ENCODE data around the gene GRIA4.

GRIA4 gene

DNA sequence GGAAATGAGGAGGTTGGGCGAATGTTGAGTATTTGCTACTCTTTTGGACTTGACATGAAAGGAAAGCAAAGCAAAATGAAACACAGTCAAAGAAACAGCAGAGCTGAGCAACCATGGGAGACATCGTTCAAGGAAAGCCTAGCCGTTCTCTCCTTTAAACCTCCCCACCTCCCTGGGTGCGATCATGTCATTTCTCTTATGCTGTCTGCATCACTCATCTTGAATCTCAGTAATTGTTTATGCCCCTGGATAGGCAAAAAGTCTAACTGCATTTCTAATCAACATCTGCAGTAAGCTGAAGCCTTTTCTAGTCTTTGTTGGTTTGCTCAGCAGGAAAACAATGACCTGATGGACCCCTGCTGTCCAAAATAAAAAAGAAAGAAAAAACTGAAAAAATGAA is 305.1 kb downstream of the GRIA4 start:
- Mint-ChIP-seq H3K4me1 (no peaks in the 10 kb centered on the region), H3K36me3 (no peaks in the 10 kb centered on the region), H3K4me3 (no peak overlapping the region), H3K27ac (no peak overlapping the region), H3K27me3 (no peaks in the 10 kb centered on the region), H3K9me3 (no peaks in the 10 kb centered on the region)
- ATAC-seq = no peak

DNA sequence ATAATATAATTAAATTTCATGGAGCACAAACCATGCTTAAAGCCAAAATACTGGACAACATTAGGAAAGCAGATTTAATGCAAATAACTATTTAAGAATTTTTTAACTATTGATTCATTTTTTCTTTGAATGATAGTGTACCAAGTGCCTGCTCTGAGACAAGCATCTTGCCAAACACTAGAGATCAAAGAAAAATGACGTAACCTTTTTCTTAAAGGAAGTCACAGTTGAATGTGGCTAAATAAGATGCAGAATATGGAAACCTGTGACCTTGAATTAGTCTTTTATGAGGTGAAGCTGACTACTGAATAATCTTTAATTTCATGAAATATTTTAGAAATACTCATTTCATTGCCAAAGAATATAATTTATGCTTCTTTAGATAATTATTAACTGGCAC is 308.2 kb downstream of the GRIA4 start:
- ATAC-seq = no peak
- Mint-ChIP-seq H3K36me3 (no peaks in the 10 kb centered on the region), H3K27ac (no peak overlapping the region), H3K9me3 (no peaks in the 10 kb centered on the region), H3K4me3 (no peak overlapping the region), H3K4me1 (no peaks in the 10 kb centered on the region), H3K27me3 (no peaks in the 10 kb centered on the region)

DNA sequence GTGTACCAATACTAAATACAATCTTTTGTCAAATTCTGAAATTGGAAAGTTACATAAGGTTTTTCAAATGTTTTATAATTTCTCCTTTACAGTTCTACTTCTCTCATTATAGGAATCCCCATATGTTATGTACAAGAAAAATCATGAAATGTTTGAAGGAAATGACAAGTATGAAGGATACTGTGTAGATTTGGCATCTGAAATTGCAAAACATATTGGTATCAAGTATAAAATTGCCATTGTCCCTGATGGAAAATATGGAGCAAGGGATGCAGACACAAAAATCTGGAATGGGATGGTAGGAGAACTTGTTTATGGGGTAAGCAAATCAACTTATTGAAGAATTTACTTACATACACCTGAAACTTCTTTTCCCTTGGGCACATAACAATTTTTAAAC is 308.7 kb downstream of the GRIA4 start:
- Mint-ChIP-seq H3K9me3 (no peaks in the 10 kb centered on the region), H3K4me3 (no peak overlapping the region), H3K4me1 (no peaks in the 10 kb centered on the region), H3K36me3 (no peaks in the 10 kb centered on the region), H3K27ac (no peak overlapping the region), H3K27me3 (no peaks in the 10 kb centered on the region)
- ATAC-seq = no peak

DNA sequence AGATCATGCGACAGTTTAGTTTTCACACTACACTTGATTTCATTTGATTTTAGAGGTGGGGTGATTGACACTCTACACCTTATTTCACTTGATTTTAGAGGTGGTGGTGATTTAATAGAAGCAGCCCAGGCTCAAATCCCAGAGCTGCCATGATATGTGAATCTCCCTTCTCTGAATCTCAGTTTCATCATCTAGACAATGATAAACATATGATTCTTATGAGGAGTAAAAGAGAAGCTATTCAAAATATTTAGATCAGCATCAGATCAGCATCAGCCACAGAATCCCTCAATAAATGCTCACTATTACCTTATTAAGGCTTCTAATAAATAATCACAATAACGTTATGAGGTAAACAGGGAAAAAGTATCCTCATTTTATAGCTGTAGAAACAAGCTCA is 313.4 kb downstream of the GRIA4 start:
- no peaks in the 10 kb centered on the region for H3K36me3 Mint-ChIP-seq
- H3K4me1 Mint-ChIP-seq = no peaks in the 10 kb centered on the region
- no peaks in the 10 kb centered on the region for H3K9me3 Mint-ChIP-seq
- no peak for ATAC-seq
- no peaks in the 10 kb centered on the region for H3K27me3 Mint-ChIP-seq
- H3K27ac Mint-ChIP-seq = no peak overlapping the region
- no peak overlapping the region for H3K4me3 Mint-ChIP-seq

DNA sequence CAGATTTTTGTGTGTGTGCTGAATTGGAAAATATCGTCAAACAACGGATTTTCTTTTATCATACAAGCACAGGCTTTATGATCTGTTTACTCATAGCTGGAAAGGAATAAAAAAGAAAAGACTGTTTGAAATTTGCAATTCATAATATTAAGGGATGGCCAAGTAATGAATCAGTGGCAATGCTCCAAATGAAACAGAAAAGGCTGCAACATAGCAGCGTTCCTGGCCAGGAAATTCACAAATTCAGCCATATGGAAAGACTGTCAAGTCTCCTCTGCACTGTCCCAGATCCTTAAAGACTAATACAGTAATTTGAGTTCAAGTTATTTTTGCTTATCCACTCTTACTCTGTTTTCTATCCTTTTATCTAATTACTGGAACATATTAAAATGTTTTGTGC is 313.9 kb downstream of the GRIA4 start:
- ATAC-seq = no peak
- H3K27me3 Mint-ChIP-seq = no peaks in the 10 kb centered on the region
- H3K27ac Mint-ChIP-seq = no peak overlapping the region

DNA sequence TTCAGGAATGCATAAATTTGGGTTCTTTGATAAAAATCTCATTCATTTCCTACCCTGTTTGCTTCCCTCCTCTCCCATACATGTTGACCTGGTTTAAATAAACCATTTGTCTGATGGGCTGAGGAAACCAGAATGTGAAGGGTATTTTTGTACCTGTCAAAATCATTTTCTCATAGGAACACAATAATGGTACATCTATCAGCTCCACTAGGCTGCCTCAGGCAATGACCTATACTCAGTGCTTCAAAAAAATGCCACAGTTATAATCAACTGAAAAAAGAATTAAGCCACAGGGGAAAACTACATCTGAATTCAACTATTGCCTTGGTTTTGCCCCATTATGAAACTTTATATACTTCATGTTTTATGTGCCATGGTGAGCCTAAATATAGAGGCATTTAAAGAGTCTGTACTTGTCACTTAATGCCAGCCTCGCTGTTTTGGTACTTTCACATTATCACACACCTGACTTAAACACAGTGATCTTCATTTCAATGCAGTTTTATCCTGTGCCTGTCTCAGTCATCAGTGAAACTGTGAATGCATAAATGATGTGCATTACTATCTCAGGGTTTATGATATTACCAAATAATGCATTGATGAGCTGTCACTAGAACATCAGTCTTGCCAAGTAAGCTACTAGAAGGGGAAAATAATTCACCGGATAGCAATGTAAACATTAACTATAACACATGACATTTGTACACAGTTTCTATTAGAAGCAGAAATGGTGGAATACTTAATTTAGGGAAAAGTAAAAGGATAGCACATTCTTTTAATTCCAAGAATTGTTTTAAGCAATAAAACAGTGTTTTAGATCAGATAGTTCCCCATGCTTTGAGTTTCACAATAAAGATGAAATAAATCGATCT is 319.4 kb downstream of the GRIA4 start:
- Mint-ChIP-seq H3K27me3 (no peaks in the 10 kb centered on the region), H3K4me1 (no peaks in the 10 kb centered on the region), H3K9me3 (no peaks in the 10 kb centered on the region), H3K27ac (no peak overlapping the region), H3K4me3 (no peak overlapping the region), H3K36me3 (no peaks in the 10 kb centered on the region)
- no peak for ATAC-seq

More for the DNA sequence above, 313.9 kb downstream of the GRIA4 start:
- Mint-ChIP-seq H3K9me3 (no peaks in the 10 kb centered on the region), H3K36me3 (no peaks in the 10 kb centered on the region), H3K4me3 (no peak overlapping the region), H3K4me1 (no peaks in the 10 kb centered on the region)

DNA sequence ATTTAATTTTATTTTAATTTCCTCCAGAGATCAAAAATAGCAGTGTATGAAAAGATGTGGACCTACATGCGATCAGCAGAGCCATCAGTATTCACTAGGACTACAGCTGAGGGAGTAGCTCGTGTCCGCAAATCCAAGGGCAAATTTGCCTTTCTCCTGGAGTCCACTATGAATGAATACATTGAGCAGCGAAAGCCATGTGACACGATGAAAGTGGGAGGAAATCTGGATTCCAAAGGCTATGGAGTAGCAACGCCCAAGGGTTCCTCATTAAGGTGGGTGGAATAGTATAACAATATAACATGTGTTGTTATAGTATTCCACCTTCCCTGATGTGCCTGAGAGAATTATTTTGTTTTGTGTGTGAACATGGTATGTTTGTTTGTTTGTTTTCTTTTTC is 323.8 kb downstream of the GRIA4 start:
- Mint-ChIP-seq H3K4me1 (no peaks in the 10 kb centered on the region), H3K36me3 (no peaks in the 10 kb centered on the region), H3K9me3 (no peaks in the 10 kb centered on the region), H3K4me3 (no peak overlapping the region), H3K27me3 (no peaks in the 10 kb centered on the region), H3K27ac (no peak overlapping the region)
- no peak for ATAC-seq

DNA sequence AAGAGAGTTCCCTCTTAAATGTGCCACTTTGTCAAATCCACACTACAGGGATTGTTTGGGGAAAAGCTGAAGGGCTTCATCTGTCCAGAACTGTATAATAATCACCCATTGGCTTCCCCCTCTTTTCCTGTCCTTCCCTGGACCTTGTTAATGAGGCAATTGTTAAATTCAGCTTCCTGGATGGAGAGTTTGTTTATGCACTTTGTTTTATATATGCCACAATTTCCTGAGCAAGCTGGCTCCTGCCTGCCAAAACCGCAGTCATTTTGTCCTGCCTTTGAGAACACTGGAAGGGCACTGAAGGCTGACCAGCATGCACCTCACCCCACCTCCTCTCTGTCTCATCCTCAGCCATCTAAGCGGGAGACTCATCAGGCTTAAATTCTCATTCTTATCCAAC is 325.9 kb downstream of the GRIA4 start:
- Mint-ChIP-seq H3K4me1 (no peaks in the 10 kb centered on the region), H3K9me3 (no peaks in the 10 kb centered on the region), H3K4me3 (no peak overlapping the region), H3K36me3 (no peaks in the 10 kb centered on the region), H3K27me3 (no peaks in the 10 kb centered on the region), H3K27ac (no peak overlapping the region)
- no peak for ATAC-seq

DNA sequence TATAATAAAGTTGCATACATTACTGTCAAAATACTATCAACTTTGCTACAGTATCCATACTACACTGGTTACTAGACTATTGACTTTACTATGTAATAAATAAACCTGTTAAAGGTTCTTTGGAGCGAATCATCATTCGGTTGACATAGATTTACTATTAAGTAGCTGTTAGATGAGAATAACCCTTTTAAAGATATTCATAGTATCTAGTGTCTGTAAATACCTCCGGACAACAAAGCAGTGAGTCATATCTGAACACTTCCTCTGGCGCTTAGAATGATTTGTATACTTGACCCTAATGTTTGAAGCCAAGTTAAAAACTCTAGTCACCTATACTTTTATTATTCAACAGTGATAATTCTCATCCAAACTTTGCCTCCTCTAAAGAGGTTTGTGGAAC is 327.5 kb downstream of the GRIA4 start:
- no peak overlapping the region for H3K27ac Mint-ChIP-seq
- no peaks in the 10 kb centered on the region for H3K36me3 Mint-ChIP-seq
- no peak overlapping the region for H3K4me3 Mint-ChIP-seq
- no peaks in the 10 kb centered on the region for H3K9me3 Mint-ChIP-seq
- no peak for ATAC-seq
- H3K4me1 Mint-ChIP-seq = no peaks in the 10 kb centered on the region
- H3K27me3 Mint-ChIP-seq = no peaks in the 10 kb centered on the region

DNA sequence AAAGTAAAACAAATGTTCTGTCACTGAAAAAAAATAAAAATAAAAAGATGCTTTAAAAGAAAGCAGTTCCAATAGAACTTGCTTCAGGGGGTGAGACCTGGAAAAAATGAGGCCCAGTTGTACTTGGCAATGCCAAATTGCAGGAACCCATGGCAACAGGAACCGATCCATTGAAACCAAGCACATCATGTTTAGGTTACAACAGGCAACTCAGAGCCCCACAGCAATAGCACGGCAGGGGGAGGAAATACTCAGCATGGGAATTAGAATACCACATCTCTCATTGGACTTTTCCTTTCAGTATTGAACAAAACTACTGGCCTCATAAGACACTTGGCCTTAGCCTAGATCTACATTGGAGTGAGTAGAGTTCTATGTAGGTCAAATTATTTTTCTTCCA is 327.9 kb downstream of the GRIA4 start:
- Mint-ChIP-seq H3K27me3 (no peaks in the 10 kb centered on the region), H3K36me3 (no peaks in the 10 kb centered on the region), H3K4me1 (no peaks in the 10 kb centered on the region), H3K4me3 (no peak overlapping the region), H3K27ac (no peak overlapping the region), H3K9me3 (no peaks in the 10 kb centered on the region)
- ATAC-seq = no peak

DNA sequence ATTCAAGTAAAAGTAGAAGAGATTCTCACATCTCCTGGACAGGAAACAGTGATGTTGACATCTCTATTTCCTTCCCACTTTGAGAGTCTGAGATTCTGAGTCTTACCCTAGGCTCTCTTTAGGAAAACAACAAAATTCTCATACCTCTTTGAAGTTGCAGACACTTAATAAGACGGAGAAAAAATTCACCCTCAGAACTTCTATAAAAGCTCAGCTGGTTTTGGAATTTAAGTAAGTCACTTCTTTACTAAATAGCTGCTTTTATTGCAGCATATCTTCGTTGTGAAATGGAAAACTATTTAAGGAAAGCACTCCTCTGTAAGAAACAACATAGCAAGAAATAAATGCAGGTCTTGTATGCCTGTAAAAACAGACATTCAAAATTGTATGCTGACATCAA is 333.0 kb downstream of the GRIA4 start:
- Mint-ChIP-seq H3K4me1 (no peaks in the 10 kb centered on the region), H3K36me3 (no peaks in the 10 kb centered on the region), H3K9me3 (no peaks in the 10 kb centered on the region), H3K27ac (no peak overlapping the region), H3K27me3 (peaks cover 8% of the 10 kb centered on the region), H3K4me3 (no peak overlapping the region)
- ATAC-seq = no peak

DNA sequence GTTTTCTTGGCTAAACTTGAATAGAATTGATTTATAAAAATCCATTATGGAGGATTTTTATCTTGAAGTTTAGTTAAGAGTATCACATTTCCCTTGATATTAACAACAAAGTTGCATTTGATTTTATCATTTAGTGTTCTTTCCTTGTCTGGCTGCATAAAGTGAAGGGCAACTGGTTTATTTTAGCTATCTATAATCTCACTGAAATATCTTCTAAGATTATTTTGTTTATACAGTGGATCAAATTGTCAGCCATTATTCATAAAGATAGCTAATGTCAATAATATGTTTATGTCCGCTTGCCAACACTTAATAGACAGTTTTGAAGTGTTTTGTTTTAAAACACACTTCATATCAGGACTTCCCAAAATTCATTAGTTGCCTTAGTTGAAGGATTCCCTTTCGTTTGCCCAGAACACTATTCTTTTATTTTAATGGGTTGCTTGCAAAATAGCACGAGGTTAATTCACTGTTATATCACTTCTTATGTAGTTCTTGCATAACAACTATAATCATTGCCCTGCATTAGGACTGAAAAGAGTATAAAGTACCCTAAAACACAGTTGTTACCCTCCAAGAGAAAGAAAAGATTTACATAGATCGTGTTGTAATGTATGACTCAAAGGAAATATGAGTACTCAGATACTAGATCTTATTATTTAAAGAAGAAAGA is 339.2 kb downstream of the GRIA4 start:
- Mint-ChIP-seq H3K4me3 (no peak overlapping the region), H3K27ac (no peak overlapping the region), H3K9me3 (no peaks in the 10 kb centered on the region), H3K36me3 (no peaks in the 10 kb centered on the region), H3K4me1 (no peaks in the 10 kb centered on the region), H3K27me3 (peaks cover 8% of the 10 kb centered on the region)
- ATAC-seq = no peak

DNA sequence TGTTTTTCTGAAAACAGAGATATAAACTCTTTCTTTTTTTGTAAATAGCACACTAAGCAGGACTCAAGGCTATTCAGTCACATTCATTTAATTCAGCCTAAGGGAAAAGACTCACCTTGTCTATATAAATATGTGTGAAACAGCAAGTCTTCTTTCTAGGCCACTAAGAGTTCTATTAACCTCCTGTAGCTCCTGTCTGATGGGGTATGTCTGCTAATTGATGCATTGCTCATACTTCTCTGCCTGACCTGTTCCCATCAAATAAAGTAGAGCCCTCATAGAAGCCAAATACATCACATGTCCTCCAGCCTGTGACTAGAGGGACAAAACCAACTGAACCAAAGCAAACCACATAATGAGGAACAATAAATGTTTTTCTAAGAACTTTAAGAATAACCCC is 344.0 kb downstream of the GRIA4 start:
- Mint-ChIP-seq H3K27me3 (no peaks in the 10 kb centered on the region), H3K9me3 (peaks cover 10% of the 10 kb centered on the region), H3K27ac (no peak overlapping the region), H3K4me3 (no peak overlapping the region), H3K36me3 (no peaks in the 10 kb centered on the region), H3K4me1 (no peaks in the 10 kb centered on the region)
- no peak for ATAC-seq

DNA sequence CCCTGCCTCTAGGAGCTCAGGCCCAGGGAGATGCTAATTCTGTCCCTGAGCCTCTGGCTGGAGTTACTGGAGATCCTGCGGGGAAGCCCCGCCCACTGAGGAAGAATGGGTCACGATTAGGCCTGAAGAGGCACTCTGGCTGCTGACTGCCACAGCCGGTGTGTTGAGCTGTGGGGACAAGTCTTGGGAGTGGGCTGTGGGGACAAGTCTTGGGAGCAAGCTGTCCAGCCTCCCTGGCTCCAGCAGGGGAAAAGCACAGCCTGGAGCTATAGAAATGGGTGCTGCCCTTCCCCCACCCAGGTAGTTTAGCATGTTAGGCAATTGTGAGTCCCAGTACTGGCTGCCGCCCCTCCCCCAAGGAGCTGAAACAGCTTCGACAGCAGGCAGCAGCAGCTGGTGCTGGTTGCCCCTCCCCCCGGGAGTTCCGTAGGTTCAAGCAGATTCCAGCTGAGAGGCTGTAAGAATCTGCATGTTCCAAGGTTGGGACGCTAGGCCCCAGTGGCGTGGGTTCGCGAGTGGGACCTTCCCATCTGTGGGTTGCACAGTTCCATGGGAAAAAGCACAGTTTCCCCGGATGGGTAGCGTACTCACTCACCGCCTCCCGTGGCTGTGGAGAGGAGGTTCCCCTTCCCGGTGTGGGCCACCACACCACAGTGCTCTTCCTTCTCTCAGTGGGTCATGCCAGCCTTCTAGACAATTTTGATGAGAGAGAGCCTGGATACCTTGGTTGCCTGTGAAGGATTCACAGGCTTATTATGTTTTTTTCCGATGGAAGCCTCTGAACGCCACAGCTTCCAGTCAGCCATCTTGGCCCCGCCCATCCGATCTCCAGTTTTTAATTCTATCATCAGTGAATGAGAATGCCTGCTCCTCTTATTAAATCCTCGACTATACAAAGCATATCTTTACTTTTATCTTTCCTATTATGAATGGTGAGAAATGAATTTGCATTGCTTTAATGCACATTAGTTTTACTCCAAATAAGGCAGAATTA is 350.7 kb downstream of the GRIA4 start:
- Mint-ChIP-seq H3K36me3 (no peaks in the 10 kb centered on the region), H3K27me3 (no peaks in the 10 kb centered on the region), H3K27ac (no peak overlapping the region), H3K4me3 (no peak overlapping the region), H3K9me3 (peaks cover 14% of the 10 kb centered on the region), H3K4me1 (no peaks in the 10 kb centered on the region)
- no peak for ATAC-seq

DNA sequence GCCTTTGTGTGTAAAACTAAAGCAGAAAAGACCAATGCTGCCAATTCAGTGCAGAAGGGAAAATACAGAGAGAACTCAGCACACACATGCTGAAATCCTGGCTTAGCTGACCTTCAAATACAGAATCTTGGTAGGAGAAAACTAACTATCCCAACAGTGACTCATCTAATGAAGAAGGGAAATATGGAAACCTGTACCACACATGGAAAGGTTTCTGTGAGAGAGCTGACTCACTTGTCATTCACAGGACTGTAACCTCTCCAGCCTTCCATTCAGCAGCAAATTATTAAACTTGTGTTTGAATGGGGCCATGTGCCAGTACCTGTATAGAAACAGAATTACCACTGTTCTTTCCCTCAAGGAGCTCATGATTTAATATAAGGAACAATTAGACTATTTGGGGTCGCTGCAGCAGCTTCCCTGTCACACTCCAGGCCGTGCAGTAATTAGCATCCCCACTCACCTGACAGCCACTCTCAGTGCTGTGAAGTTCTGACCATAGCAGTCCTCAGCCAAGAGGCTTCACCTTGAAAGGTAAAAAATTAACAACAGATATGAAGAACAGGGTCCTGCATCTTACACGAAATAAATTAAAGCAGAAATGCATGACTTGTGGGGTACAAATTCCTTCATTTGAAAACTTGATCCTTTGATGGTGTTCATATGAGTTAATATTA is 358.3 kb downstream of the GRIA4 start:
- no peaks in the 10 kb centered on the region for H3K9me3 Mint-ChIP-seq
- no peaks in the 10 kb centered on the region for H3K4me1 Mint-ChIP-seq
- H3K36me3 Mint-ChIP-seq = no peaks in the 10 kb centered on the region
- ATAC-seq = no peak
- H3K27ac Mint-ChIP-seq = no peak overlapping the region
- H3K27me3 Mint-ChIP-seq = no peaks in the 10 kb centered on the region
- no peak overlapping the region for H3K4me3 Mint-ChIP-seq

All from stimulated activated memory B cell treated with anti-CD40 and anti-IgM and Interleukin-4, amounts not matched to agents 10 μg/mL and 1 μg/mL and 100 μg/mL, for 72 hours (primary cell).